H1 (cell line): Measurements from ENCODE around the gene RAB40B. TPM values are rescaled to one million over a fixed set of nuclear protein-coding genes. Genes with fewer than 3 reads are reported as not detected.

Experiments used
- ASH2L ChIP-seq: fragments of 200-600, 300-600 bp; sonication (generic); IDR thresholded peaks from one replicate; pipeline ENCODE4 v1.7.1; 2017; ENCODE audit warnings: low read length
- CHD2 ChIP-seq: IDR thresholded peaks from 2 replicates; pipeline ENCODE4 v1.6.1; 2012; ENCODE audit warnings: low read length, improper control_type of control experiment
- CREB1 ChIP-seq: IDR thresholded peaks from 2 replicates; pipeline ENCODE4 v1.6.1; 2012; ENCODE audit warnings: inconsistent platforms
- EGR1 ChIP-seq: IDR thresholded peaks from 2 replicates; pipeline ENCODE4 v1.6.1; 2011; ENCODE audit warnings: low read depth, low read length, borderline replicate concordance
- EZH2 ChIP-seq: fragments of 200-600 bp; sonication (generic); IDR thresholded peaks from 2 replicates; pipeline ENCODE4 v1.7.1; 2012; ENCODE audit warnings: low read depth, mild to moderate bottlenecking, moderate library complexity, low read length, inconsistent platforms; ENCODE audit not compliant: severe bottlenecking
- FOSL1 ChIP-seq: IDR thresholded peaks from 2 replicates; pipeline ENCODE4 v1.6.1; 2011; ENCODE audit warnings: mild to moderate bottlenecking, low read depth, low read length, moderate library complexity; ENCODE audit not compliant: insufficient read depth
- HDAC2 ChIP-seq, 2 experiments: fragments of 300-600 bp in 1 of 2; sonication (generic) in 1 of 2; IDR thresholded peaks; 2 replicates each; pipeline ENCODE4 v1.6.1; 2011 to 2012; ENCODE audit warnings: low read depth in 2 of 2, low read length in 2 of 2, mild to moderate bottlenecking in 2 of 2, moderate library complexity in 2 of 2, borderline replicate concordance in 1 of 2, inconsistent platforms in 1 of 2
- HDAC6 ChIP-seq: IDR thresholded peaks from one replicate; pipeline ENCODE4 v1.7.1; 2012; ENCODE audit warnings: low read depth, mild to moderate bottlenecking, inconsistent platforms, low read length, moderate library complexity
- JUND ChIP-seq: IDR thresholded peaks from 2 replicates; pipeline ENCODE4 v1.6.1; 2011; ENCODE audit warnings: mild to moderate bottlenecking, improper control_type of control experiment, low read length
- KDM1A ChIP-seq: fragments of 200-600, 300-600 bp; sonication (generic); IDR thresholded peaks from 2 replicates; pipeline ENCODE4 v1.7.1; 2016; ENCODE audit warnings: mild to moderate bottlenecking, low read length, borderline replicate concordance
- NRF1 ChIP-seq: IDR thresholded peaks from 2 replicates; pipeline ENCODE4 v1.6.1; 2011; ENCODE audit warnings: mild to moderate bottlenecking, low read depth, low read length, improper control_type of control experiment
- POU5F1 ChIP-seq: IDR thresholded peaks from 2 replicates; pipeline ENCODE4 v1.6.1; 2011; ENCODE audit warnings: low read depth, mild to moderate bottlenecking, low read length, moderate library complexity
- SIX5 ChIP-seq: IDR thresholded peaks from 2 replicates; pipeline ENCODE4 v1.6.1; 2011; ENCODE audit warnings: mild to moderate bottlenecking, low read depth, low read length
- SP2 ChIP-seq: IDR thresholded peaks from 2 replicates; pipeline ENCODE4 v1.6.1; 2012; ENCODE audit warnings: mild to moderate bottlenecking, low read length, inconsistent platforms
- SP4 ChIP-seq: IDR thresholded peaks from 2 replicates; pipeline ENCODE4 v1.6.1; 2012; ENCODE audit warnings: low read length, inconsistent platforms
- TBP ChIP-seq: IDR thresholded peaks from 2 replicates; pipeline ENCODE4 v1.6.1; 2011; ENCODE audit warnings: low read depth, low read length, improper control_type of control experiment
- TEAD4 ChIP-seq: IDR thresholded peaks from 2 replicates; pipeline ENCODE4 v1.6.1; 2012; ENCODE audit warnings: low read depth, low read length, inconsistent platforms, mixed read lengths
- ZNF274 ChIP-seq: IDR thresholded peaks from 2 replicates; pipeline ENCODE4 v1.7.0; 2012; ENCODE audit warnings: low read length, borderline replicate concordance; ENCODE audit errors: extremely low read depth
- polyA plus RNA-seq, 7 experiments: library from polyadenylated mRNA; depleted of rRNA in 3 of 7; stranded (reverse) in 5 of 7; unstranded in 2 of 7; fragments of >200 nt in 5 of 7; fragments of 200-250 nt in 2 of 7; gene quantifications; 1 replicate in 5 of 7; 2 replicates in 1 of 7; 4 replicates in 1 of 7; pipeline versions ENCODE4 v1.2.1 to v1.2.3, GENCODE V29; 2011 to 2013; ENCODE audit warnings: missing spikeins in 2 of 7, mixed read lengths in 2 of 7
- total RNA-seq: library from RNA; stranded (reverse); fragmentation: NEBNext Ultra II Directional; extraction: Animal tissue kit (Norgen Biotek cat#: 25700); gene quantifications from 2 replicates; pipeline ENCODE4 v1.2.1, GENCODE V29; 2021
- TF ChIP-seq, protein P1 (sequence below): IDR thresholded peaks from 2 replicates; pipeline ENCODE4 v1.6.1; 2012; ENCODE audit warnings: inconsistent platforms

RAB40B gene
- total and polyA plus RNA-seq, 2 of the 8 experiments (the other 6 are each of a cell fraction or from before 2014, with no cell fraction given) = 3.1 to 4.6 TPM

DNA sequence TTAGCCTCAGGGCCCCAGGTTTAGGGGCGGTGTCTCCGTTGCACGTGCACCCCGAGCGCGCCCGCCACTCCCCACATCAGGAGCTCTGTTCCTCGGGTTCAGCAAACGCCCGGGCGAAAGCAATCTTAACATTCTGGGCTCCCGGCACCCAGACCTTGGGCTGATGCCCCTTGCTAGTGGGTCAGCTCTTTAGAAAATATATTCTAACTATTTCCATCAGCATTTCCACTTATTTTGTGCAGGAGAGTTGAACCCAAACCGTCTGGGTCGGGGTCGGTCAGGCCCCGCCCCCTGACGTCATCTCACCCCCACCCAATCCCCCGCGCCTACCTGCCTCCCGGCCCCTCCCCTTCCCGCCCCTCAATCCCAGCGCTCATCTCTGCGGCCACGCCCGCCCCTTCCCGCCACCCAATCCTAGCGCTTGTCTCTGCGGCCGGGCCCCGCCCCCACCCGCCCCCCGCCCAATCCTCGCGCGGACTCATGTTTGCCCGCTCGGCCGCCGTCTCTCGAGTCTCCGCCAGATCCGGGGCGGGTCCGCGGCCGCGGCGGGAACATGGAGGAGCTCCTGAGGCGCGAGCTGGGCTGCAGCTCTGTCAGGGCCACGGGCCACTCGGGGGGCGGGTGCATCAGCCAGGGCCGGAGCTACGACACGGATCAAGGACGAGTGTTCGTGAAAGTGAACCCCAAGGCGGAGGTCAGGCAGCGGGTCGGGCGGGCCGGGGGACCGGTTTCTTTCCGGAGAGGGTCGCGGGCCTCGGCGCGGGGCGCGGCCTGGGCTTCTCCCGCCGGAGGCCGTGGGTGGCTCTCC, 17.9 kb upstream of the RAB40B start, which contains the start of gene FN3KRP (continued):
- no peak for TF ChIP-seq SP2
- TF ChIP-seq CHD2 = no peak
- no peak for TF ChIP-seq TEAD4
- TF ChIP-seq JUND = no peak
- 0 out of 2 replicates have a peak, but pooled peaks have one; percentile 40 for TF ChIP-seq TBP
- no peak for TF ChIP-seq NRF1
- no peak for TF ChIP-seq HDAC6
- TF ChIP-seq CREB1 = peak; percentile 60; the same call in 1 of the 2 replicates
- TF ChIP-seq HDAC2 (IDR thresholded peaks at IDR 0.05; ENCODE audit: borderline replicate concordance in 1 of 2, low read depth in 2 of 2, low read length in 2 of 2) = no peak
- no peak for TF ChIP-seq ASH2L
- TF ChIP-seq POU5F1 = no peak
- TF ChIP-seq EGR1 = no peak
- TF ChIP-seq, protein P1, sequence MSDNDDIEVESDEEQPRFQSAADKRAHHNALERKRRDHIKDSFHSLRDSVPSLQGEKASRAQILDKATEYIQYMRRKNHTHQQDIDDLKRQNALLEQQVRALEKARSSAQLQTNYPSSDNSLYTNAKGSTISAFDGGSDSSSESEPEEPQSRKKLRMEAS = peak; percentile 92
- no peak for TF ChIP-seq KDM1A
- TF ChIP-seq EZH2 = no peak
- no peak for TF ChIP-seq SIX5
- TF ChIP-seq FOSL1 = no peak
- no peak for TF ChIP-seq SP4
- no peak for TF ChIP-seq ZNF274
